GM10266 (cell line): Measurements from ENCODE around the gene ZACN.

Experiments used
- DNase-seq: peaks from one replicate; pipeline ENCODE4 v3.0.0; 2012; ENCODE audit errors: extremely low spot score
- CTCF ChIP-seq: IDR thresholded peaks from 2 replicates; pipeline ENCODE4 v1.5.1; 2012; ENCODE audit warnings: mild to moderate bottlenecking, low read depth; ENCODE audit not compliant: control insufficient read depth, insufficient read depth; ENCODE audit errors: missing control alignments

ZACN gene

GRCh38 chr17:76123749-76124581 is 45.0 kb downstream of the ZACN start:
- peak; percentile 18 for DNase-seq

GRCh38 chr17:76124582-76125390 is 45.8 kb downstream of the ZACN start:
- TF ChIP-seq CTCF = peak; percentile 15
- DNase-seq = peak; percentile 44

More at GRCh38 chr17:76123749-76124581, 45.0 kb downstream of the ZACN start:
- no peak for TF ChIP-seq CTCF

- no peak for DNase-seq
- TF ChIP-seq CTCF = no peak
Observed at GRCh38 chr17:76125391-76125675, 46.4 kb downstream of the ZACN start.

GRCh38 chr17:76125922-76126321 is 46.9 kb downstream of the ZACN start:
- no peak for TF ChIP-seq CTCF
- DNase-seq = no peak

- DNase-seq = no peak
- TF ChIP-seq CTCF = no peak
Observed at GRCh38 chr17:76130473-76130872, 51.5 kb downstream of the ZACN start.

GRCh38 chr17:76131051-76131691 is 52.2 kb downstream of the ZACN start:
- TF ChIP-seq CTCF = no peak
- DNase-seq = no peak
